DMS53 (cell line): ENCODE data around the gene CUL2.
A peak's percentile ranks its signal among the peaks of the same experiment; 100 is the strongest.
"Not testable (repeated sequence)": the region's sequence is repeated elsewhere in the genome, so short reads cannot be mapped to it uniquely, and the experiment has no call there.

ENCODE experiments used
- DNase-seq: peaks from one replicate; lab custom pipeline; 2025; lab: John Stamatoyannopoulos, UW

The CUL2 gene

GRCh38 chr10:35090162-35090954, at the start of gene CUL2:
Gene CUL2, minus strand, starts transcription at chr10:35090341. Its CDS starts 19,024 bp downstream, at chr10:35071317.
- DNase-seq: peak; percentile 97

- no peak for DNase-seq
These were observed 46.2 kb upstream of the CUL2 start for GRCh38 chr10:35136263-35136815.

- no peak for DNase-seq
These were observed 45.7 kb upstream of the CUL2 start for GRCh38 chr10:35135861-35136260.

- DNase-seq: no peak
These were observed 43.4 kb upstream of the CUL2 start for GRCh38 chr10:35133586-35133985.

- no peak for DNase-seq
These were observed 42.6 kb upstream of the CUL2 start for GRCh38 chr10:35132727-35133126.

- DNase-seq: peak; percentile 66
These were observed 40.5 kb upstream of the CUL2 start for GRCh38 chr10:35130663-35131062.

GRCh38 chr10:35129185-35129674, 39.1 kb upstream of the CUL2 start:
- no peak for DNase-seq

GRCh38 chr10:35127289-35127891, 37.2 kb upstream of the CUL2 start:
- peak; percentile 78 for DNase-seq

GRCh38 chr10:35126530-35127288, 36.6 kb upstream of the CUL2 start, which contains the start of gene CREM:
Gene CREM, plus strand, starts transcription at chr10:35126846. Its CDS starts 10,990 bp downstream, at chr10:35137836.
- peak; percentile 99 for DNase-seq

- DNase-seq: no peak
These were observed 36.0 kb upstream of the CUL2 start for GRCh38 chr10:35126062-35126529.

GRCh38 chr10:35124540-35124939, 34.4 kb upstream of the CUL2 start:
- no peak for DNase-seq

GRCh38 chr10:35119378-35119777, 29.2 kb upstream of the CUL2 start:
- no peak for DNase-seq

GRCh38 chr10:35112571-35112970, 22.4 kb upstream of the CUL2 start:
- DNase-seq: no peak

- no peak for DNase-seq
These were observed 13.7 kb upstream of the CUL2 start for GRCh38 chr10:35103882-35104281.

GRCh38 chr10:35097510-35097909, 7.4 kb upstream of the CUL2 start:
- no peak for DNase-seq

GRCh38 chr10:35096312-35096711, 6.2 kb upstream of the CUL2 start:
- DNase-seq: no peak

GRCh38 chr10:35092851-35093250, 2.7 kb upstream of the CUL2 start:
- peak; percentile 11 for DNase-seq

- DNase-seq: no peak
These were observed 2.1 kb upstream of the CUL2 start for GRCh38 chr10:35091994-35092790.

GRCh38 chr10:35089611-35090161, 455 bp downstream of the CUL2 start:
- peak; percentile 49 for DNase-seq

- no peak for DNase-seq
These were observed 6.9 kb downstream of the CUL2 start for GRCh38 chr10:35083242-35083641.

GRCh38 chr10:35080261-35080660, 9.9 kb downstream of the CUL2 start:
- DNase-seq: not testable (repeated sequence)
